ENCODE measurements around the gene KCNIP3.

Gene KCNIP3

DNA sequence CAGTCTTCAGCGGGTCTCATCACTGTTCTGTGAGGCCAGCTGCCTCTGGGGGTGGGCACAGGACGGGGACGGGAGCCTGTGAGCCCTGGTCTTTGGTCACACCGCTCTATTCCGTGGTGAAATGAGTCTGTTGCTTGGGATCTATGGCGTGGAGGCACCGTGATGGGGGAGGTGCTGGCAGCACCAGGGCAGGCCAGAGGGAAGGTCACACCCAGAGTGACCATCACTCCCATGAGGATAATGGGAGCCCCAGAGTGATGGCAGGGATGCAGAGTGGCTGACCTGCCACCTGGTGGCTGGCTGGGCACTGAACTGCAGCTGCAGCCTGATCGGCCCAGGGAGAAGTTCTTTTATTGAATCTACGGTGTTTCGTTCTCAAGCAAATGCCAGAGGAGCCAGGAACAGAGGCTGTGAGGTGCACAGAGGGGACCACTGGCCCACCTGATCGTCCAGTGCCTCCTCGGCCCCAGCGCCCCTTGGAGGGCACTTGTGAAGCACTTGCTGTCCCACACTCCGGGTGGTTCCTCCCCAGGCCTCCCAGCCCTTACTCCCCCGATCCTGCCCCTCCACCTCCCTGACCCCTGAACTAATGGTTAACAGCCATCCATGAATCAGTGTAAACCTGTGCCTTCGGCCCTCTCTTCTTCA lies 17.9 kb downstream of the KCNIP3 start:
- DNase-seq: no peak

DNA sequence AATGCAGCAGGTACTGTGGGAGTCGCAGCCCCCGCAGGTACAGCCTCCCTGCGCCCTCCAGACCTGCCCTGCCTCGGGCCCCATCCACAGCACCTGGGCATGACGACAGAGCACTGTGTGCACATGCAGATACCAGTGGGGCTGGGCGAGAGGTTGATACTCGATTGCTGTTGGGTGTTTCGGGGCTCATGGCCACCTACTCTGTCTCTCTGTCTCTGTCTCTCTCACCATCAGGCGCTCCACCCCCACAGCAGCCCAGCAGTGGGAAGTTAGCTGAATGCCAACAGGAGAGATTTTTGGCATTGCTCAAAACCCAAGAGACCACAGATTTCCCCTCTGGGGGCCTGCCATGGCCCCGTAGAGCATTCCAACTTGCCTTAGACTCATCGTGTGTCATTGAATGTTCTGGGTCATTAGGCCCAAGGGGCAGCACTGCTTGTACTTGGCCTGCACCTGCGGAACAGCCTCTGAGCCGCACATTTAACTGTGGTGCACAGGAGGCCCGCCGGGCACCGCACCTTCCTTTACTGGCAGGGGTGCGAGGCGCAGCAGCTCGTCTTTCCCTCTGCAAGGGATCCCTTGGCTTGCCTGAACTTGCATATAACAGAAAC lies 18.8 kb downstream of the KCNIP3 start:
- DNase-seq: no peak

DNA sequence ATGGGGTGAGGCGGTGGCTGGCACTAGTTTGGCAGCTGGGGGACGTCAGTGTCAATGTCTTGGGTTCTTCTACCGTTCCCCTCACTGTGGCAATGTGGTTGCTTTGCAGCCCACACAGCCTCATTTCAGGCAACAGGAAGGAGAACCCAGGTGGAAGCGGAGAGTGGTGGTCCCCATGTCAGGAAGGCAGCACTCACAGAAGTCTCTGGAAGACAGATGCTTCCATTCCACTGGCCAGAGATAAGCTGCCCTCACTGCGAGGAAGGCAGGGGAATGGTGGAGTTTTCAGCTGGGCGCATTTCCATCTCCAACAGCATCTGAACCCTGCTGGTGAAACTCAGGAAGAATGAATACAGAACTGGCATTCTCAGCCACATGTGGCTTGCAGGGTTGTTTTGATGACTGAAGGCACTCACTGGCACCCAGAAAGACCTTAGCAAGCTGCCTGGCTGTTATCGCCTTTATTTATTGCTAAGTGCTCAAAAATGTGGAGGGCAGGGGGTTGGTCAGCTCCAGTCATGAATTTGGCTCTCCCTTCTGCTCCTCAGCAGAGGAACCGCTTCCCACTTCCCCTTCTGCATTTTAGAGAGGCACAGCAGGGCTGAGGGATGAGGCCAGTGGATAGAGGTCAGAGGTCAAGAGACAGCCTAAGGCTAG lies 19.4 kb downstream of the KCNIP3 start:
- no peak for DNase-seq

DNA sequence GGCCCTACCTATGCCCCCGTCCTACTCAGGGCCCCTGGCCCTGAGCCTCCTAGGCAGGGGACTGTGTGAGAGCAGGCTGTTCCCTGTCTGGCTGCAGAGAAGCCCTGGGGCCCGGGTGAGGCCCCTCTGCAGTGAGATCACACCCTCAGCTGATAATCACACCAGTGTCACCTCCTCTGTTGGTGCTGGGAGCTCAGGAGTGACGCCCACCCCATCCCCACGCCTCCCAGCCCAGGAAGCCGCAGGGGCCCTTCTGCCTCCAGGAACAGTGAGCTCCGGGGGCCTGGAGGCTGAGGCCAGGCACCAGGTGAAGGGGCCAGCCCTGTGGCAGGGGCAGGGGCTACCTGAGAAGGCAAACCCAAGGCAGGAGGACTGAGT lies 20.0 kb downstream of the KCNIP3 start:
- DNase-seq: no peak

DNA sequence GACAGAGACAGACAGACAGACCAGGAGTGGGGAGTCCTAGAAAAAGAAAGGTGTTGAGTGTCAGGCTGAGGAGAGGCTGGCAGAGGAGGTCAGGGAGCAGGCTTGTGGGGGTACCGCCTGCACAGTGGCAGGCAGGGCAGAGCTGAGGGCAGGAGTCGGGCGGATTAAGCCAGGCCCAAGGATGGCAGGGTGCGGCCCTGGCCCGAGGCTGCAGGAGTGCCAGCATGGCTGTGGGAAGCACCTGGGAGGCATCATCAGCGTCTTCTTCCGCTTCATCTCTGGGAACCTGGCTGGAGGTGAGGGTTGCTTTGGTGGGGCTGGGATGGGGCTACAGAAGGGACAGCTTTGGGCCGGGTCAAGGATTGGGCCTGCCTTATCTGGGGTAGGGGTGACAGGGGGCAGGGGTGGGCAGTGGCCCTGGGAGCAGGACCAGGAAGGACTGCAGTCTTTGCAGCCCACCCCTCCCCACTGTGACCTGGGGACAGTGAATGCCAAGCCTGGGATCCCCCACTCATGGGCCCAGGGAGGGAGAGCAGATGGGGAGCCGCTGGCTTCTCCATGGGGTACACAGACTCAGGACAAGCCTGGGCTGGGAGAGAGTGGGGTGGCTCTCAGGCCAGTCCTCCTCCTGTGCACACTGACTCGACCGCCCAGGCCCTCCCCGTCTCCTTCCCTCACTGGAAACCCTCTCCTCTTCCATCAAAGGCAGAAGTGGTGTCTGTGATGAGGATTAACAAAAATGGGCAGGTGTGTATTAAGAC lies 20.7 kb downstream of the KCNIP3 start:
- DNase-seq: no peak

- no peak for DNase-seq
These were observed 21.5 kb downstream of the KCNIP3 start for GRCh38 chr2:95318431-95319220.

DNA sequence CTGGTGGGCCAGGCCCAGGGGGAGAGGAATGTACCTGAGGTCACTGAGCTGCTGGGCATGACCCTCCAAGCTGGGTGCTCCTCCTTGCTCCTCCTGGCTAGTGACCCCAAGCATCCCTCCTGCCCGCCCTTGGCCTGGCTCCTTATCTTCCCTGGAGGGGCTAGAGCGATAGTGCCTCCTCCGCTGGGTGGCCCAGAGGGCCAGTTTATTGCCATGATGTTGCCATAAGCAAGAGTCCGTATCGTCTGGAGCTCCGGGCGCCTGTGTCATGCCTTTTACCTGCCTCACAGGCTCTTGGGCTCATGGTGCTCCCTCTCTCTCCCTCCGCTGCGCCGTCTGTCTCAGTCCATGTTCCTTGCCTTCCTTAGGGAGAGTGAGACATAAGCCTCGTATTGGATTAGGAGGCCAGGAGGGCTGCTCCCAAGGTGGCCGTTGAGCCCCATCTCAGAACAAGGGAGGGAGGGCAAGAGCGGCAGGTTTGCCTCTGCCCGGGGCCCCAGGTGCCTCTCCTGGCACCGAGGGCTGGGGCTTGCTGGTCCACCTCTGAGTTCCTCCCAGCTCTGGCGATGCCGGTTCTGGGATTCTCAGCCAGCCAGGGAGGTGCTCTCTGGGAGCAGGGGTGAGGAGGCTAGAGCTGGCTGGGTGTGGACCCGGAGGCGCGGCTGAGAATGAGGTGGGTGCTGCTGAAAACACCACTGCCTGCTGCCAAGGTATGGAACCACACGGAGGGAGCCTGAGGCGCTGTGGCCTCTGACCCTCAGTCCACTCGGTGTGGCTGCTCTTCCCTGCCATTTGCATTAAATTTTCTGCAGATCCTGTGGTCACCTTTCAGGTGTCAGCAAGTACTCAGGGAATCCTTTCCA lies 22.6 kb downstream of the KCNIP3 start:
- DNase-seq: no peak

DNA sequence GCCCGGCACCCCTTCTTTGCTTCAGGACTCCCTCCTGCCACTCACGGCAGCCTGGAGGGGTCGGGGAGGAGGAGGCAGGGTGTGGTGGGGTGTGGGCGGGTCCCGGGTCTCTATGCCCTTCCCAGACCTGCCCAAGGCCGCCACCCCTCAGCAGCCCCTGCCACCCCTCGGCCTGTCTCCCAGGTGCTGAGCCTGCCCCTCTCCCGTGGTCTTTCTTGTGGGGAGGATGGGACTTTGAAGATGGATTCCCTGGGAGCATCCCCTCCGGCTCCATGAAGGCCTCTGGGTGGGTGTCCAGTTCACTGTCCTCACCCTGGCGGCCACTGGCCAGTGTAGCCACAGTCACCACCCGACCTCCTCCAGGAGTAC lies 23.2 kb downstream of the KCNIP3 start:
- no peak for DNase-seq

DNA sequence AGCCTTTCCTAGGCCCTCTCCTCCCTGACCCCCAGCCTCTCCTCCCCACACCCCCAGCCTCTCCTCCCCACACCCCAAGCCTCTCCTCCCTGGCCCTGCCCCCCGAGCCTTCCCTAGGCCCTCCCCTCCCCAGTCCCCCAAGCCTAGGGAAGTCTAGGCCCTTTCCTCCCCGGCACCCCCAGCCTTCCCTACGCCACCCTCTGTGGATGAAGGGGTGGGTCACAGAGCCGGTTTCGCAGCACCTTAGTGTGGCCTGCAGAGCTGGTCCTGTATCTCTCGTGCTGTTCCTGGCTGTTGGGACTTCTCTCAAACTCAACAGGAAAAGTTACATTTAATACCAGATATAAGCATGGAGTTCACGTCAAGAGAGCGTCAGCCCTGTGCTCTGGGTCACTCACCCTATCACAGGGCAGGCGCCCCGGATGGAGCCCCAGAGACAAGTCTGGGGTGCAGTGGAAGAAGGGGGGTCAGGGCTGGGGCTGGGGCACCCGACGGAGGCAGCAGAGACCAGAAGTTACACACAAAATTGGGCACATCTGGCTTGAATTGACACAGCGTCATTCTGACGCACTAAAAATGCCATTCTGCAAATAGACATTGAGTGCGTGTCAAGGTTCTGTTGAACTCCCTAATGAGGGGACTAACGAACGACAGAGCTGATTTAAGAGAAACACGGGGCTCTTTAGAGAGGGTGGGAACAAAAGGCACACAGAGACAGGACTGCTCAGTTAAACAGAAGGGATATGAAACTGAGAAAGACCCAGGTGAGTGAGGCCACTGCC lies 24.0 kb downstream of the KCNIP3 start:
- DNase-seq: no peak

DNA sequence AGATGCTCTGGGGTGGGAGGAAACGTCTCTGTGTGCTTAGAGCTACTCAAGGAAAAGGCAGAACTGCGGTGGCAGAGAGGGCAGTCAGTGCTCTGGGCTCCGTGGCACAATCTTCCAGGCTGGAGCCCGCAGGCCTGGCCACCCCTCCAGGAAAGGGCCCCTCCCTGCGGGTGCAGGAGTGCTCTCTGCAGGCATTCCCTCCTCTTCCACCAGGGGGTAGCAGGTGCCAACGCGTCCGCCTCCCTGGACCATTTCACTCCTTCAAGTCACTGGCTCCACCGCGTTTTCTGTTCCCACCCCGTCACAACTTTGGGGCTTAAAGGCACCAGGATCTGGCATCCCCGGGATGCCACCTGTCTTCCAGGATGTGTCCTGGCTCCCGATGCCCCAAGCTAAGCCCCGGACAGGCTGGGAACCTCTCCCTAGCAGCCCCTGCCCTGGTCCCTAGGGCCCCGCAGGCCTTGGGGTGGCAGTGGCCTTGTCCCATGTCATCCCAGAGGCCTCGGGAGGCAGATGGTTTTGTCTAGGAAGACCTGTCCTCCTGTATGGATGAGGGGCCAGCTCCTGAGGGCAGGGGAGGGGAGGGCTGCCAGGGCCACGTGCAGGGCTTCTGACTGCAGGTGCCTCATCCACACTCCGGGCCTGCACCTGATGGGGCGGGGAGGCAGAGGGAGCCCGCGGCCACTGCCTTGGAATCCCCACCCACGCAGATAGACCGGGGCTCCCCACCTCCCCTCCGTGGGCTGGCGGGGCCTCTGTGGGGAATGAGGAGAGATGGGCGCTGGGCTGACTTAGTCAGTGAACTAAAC lies 26.4 kb downstream of the KCNIP3 start:
- DNase-seq: no peak

DNA sequence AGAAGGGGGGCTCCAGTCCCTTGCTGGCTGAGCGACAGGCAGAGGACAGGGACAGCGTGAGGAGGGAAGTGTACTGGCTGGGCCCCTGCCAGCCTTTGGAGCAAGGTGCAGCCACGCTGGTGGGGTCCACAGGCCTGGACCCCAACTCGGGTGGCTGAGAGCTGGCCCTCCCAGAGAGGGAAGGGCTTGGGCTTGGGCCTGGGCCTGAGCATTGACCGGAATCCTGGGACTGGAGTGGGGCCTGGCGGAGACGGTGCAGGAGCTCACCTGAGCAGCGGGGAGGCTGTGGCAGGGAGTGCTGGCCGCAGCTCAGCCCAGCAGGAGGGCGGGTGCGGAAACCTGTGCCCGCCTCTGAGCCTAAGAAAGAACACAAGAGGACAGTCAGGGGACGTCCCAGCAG lies 27.9 kb downstream of the KCNIP3 start:
- DNase-seq: no peak

GRCh38 chr2:95325590-95326432 lies 28.7 kb downstream of the KCNIP3 start:
- DNase-seq: no peak

GRCh38 chr2:95326433-95327140 lies 29.4 kb downstream of the KCNIP3 start:
- DNase-seq: no peak

DNA sequence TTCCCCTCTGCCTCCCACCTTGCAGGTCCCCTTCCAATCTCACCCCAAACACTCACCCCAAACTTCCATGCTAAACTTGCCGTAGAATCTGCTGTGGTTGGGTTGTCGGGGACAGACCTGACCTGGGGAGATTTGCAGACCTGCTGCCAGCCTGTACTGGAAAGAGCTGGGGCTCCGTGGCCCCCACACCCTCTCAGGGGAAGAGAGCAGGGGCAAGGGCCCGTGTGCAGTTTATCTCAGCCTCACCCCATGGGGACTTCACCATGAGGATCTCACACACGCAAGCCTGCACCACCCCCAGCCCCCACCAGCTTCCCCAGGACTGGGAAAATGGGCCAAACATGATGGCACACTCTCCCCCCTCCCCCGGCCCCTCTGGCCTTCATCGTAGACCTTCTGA lies 30.7 kb downstream of the KCNIP3 start:
- no peak for DNase-seq

GRCh38 chr2:95328358-95329125 lies 31.4 kb downstream of the KCNIP3 start:
- DNase-seq: no peak

DNA sequence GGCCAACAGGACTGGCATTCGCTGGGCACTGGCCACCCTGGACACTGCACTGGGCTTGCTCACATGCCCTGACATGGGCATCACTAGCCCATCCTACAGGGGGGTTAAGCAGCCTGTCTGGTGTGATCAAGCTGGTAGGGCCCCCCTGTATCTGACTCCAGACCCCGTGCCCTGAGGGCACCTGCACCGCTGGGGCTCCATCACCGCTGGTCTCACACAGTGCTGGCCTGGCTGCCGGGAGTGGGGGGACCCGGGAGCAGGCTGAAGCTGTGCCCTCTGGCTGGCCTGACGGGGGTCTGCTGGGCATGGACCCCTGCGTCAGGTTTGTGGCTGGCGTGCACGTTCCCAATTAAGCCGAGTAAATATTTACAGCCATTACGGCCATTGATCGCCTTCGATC lies 32.3 kb downstream of the KCNIP3 start:
- no peak for DNase-seq

GRCh38 chr2:95329891-95330793 lies 33.0 kb downstream of the KCNIP3 start:
- no peak for DNase-seq
